Fibroblast of lung (primary cell): Measurements from ENCODE around the gene RIPOR2. TPM values are rescaled to one million over a fixed set of nuclear protein-coding genes. Genes with fewer than 3 reads are reported as not detected.

ENCODE experiments used
- DNase-seq, 2 donors: peaks; one replicate each; pipeline versions ENCODE4 v3.0.0 to v3.0.0-alpha.2; 2010; ENCODE audit warnings: low read depth in 2 of 2
- H2AFZ ChIP-seq: 2 replicates; pipeline ENCODE4 v1.5.1; 2012; ENCODE audit warnings: low read length, control low read depth, inconsistent platforms
- H3K27ac ChIP-seq: 2 replicates; pipeline ENCODE4 v1.5.1; 2011; ENCODE audit warnings: low read length, control low read depth; ENCODE audit not compliant: insufficient read depth
- H3K27me3 ChIP-seq: 2 replicates; pipeline ENCODE4 v1.5.1; 2011; ENCODE audit warnings: mild to moderate bottlenecking, low read length; ENCODE audit not compliant: control insufficient read depth, insufficient read depth
- H3K36me3 ChIP-seq: 2 replicates; pipeline ENCODE4 v1.5.1; 2011; ENCODE audit warnings: low read length; ENCODE audit not compliant: control insufficient read depth, insufficient read depth
- H3K4me1 ChIP-seq: 2 replicates; pipeline ENCODE4 v1.5.1; 2011; ENCODE audit warnings: low read length; ENCODE audit not compliant: control insufficient read depth, insufficient read depth; ENCODE audit errors: extremely low read depth
- H3K4me2 ChIP-seq: 2 replicates; pipeline ENCODE4 v1.5.1; 2011; ENCODE audit warnings: low read length, control low read depth; ENCODE audit not compliant: insufficient read depth; ENCODE audit errors: extremely low read depth
- H3K4me3 ChIP-seq, 4 experiments: fragments of 200-600 bp in 1 of 4; sonication (generic) in 1 of 4; replicated peaks in 1 of 4; 2 replicates each; pipeline ENCODE4 v1.5.1; 2011 to 2016; ENCODE audit warnings: low read length in 4 of 4, low read depth in 3 of 4, mild to moderate bottlenecking in 3 of 4, control low read depth in 2 of 4, inconsistent platforms in 1 of 4, mixed read lengths in 1 of 4; ENCODE audit not compliant: insufficient read depth in 1 of 4; ENCODE audit errors: control extremely low read depth in 1 of 4
- H3K79me2 ChIP-seq: 2 replicates; pipeline ENCODE4 v1.5.1; 2012; ENCODE audit warnings: mild to moderate bottlenecking, low read length, inconsistent platforms; ENCODE audit not compliant: control insufficient read depth, insufficient read depth
- H3K9ac ChIP-seq: 2 replicates; pipeline ENCODE4 v1.5.1; 2011; ENCODE audit warnings: mild to moderate bottlenecking, low read length, control low read depth; ENCODE audit not compliant: insufficient read depth
- H3K9me3 ChIP-seq: 2 replicates; pipeline ENCODE4 v1.5.1; 2012; ENCODE audit warnings: low read depth, low read length; ENCODE audit not compliant: control insufficient read depth, insufficient read depth
- H4K20me1 ChIP-seq: 2 replicates; pipeline ENCODE4 v1.5.1; 2011; ENCODE audit warnings: low read length; ENCODE audit not compliant: control insufficient read depth, insufficient read depth; ENCODE audit errors: extremely low read depth
- EZH2 ChIP-seq: IDR thresholded peaks from 2 replicates; pipeline ENCODE4 v1.5.1; 2012; ENCODE audit warnings: low read length, control low read depth, mild to moderate bottlenecking; ENCODE audit errors: missing control alignments
- polyA plus RNA-seq, 2 donors: library from polyadenylated mRNA; depleted of rRNA in 1 of 2; stranded (reverse) in 1 of 2; unstranded in 1 of 2; fragments of >200 nt; gene quantifications; 2 replicates each; pipeline ENCODE4 v1.2.1, GENCODE V29; 2011 to 2012; ENCODE audit warnings: missing spikeins in 1 of 2
- total RNA-seq: library from RNA; depleted of rRNA; stranded (reverse); fragments of >200 nt; gene quantifications from 2 replicates; pipeline ENCODE4 v1.2.1, GENCODE V29; 2014
- TF ChIP-seq, protein P1 (sequence below), 2 donors: IDR thresholded peaks in 1 of 2; conservative IDR thresholded peaks in 1 of 2; 1 replicate in 1 of 2; 2 replicates in 1 of 2; pipeline ENCODE4 v1.5.1; 2011 to 2012; ENCODE audit warnings: low read length in 2 of 2, control low read depth in 1 of 2, inconsistent platforms in 1 of 2, low read depth in 1 of 2, mild to moderate bottlenecking in 1 of 2

RIPOR2 gene
- total and polyA plus RNA-seq, 2 donors (not counting 1 experiment from before 2014, with no cell fraction given), result 3.5 to 3.6 TPM

DNA sequence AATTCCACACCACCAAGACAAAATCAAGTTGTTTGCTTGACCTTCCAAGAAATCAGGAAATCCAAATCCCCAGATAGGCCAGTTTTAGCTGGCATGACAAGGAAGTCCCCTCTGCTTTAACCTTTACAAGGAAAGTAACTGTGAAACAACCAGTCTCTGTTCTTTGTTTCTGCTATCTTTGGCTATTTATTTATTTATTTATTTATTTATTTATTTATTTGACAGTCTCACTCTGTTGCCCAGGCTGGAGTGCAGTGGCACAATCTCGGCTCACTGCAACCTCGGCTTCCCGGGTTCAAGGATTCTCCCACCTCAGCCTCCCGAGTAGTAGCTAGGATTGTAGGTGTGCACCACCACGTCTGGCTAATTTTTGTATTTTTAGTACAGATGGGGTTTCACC, 175.6 kb downstream of the RIPOR2 start:
- no peak overlapping the region for H2AFZ ChIP-seq
- DNase-seq, result no peak
- no peaks in the 10 kb centered on the region for H3K79me2 ChIP-seq
- no peaks in the 10 kb centered on the region for H3K4me1 ChIP-seq
- H4K20me1 ChIP-seq, result no peaks in the 10 kb centered on the region
- H3K27ac ChIP-seq, result no peak overlapping the region
- no peak for TF ChIP-seq EZH2
- TF ChIP-seq, protein P1, sequence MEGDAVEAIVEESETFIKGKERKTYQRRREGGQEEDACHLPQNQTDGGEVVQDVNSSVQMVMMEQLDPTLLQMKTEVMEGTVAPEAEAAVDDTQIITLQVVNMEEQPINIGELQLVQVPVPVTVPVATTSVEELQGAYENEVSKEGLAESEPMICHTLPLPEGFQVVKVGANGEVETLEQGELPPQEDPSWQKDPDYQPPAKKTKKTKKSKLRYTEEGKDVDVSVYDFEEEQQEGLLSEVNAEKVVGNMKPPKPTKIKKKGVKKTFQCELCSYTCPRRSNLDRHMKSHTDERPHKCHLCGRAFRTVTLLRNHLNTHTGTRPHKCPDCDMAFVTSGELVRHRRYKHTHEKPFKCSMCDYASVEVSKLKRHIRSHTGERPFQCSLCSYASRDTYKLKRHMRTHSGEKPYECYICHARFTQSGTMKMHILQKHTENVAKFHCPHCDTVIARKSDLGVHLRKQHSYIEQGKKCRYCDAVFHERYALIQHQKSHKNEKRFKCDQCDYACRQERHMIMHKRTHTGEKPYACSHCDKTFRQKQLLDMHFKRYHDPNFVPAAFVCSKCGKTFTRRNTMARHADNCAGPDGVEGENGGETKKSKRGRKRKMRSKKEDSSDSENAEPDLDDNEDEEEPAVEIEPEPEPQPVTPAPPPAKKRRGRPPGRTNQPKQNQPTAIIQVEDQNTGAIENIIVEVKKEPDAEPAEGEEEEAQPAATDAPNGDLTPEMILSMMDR (conservative IDR thresholded peaks at IDR 0.05 in 1 of 2, IDR thresholded peaks at IDR 0.05 in 1 of 2; ENCODE audit: low read depth in 1 of 2, low read length in 2 of 2), result no peak
- no peak overlapping the region for H3K4me2 ChIP-seq
- H3K27me3 ChIP-seq, result no peaks in the 10 kb centered on the region
- H3K36me3 ChIP-seq, result no peaks in the 10 kb centered on the region
- H3K9ac ChIP-seq, result no peak overlapping the region
- no peak overlapping the region for H3K4me3 ChIP-seq
- no peaks in the 10 kb centered on the region for H3K9me3 ChIP-seq

- Histone ChIP-seq H3K4me1 (no peaks in the 10 kb centered on the region), H3K36me3 (no peaks in the 10 kb centered on the region), H2AFZ (no peak overlapping the region), H3K27me3 (no peaks in the 10 kb centered on the region), H3K27ac (no peak overlapping the region), H4K20me1 (no peaks in the 10 kb centered on the region), H3K4me2 (no peak overlapping the region), H3K4me3 (no peak overlapping the region), H3K9me3 (no peaks in the 10 kb centered on the region), H3K79me2 (no peaks in the 10 kb centered on the region), H3K9ac (no peak overlapping the region)
- TF ChIP-seq, protein P1 (conservative IDR thresholded peaks at IDR 0.05 in 1 of 2, IDR thresholded peaks at IDR 0.05 in 1 of 2; ENCODE audit: low read depth in 1 of 2, low read length in 2 of 2), result no peak
- TF ChIP-seq EZH2, result no peak
- no peak for DNase-seq
Observed at GRCh38 chr6:24759718-24760117, 176.0 kb downstream of the RIPOR2 start.

DNA sequence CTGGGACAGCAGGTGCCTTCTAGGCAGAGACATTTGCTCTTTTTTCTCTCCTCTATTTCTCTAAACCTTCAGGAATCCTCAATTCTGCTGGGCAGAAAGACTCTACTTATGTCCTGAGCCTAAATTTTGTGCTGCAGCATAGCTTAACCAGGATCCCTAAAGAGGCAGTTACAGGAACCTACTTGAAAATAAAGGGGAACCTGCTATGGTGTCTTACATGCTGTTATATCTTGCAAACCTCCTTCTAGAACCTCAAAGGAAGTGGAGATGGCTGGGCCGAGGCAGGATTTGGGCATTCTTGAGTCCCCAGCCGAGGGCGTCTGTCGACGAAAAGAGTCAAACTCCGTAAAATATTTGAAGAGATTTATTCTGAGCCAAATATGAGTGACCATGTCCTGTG, 178.1 kb downstream of the RIPOR2 start:
- no peak for DNase-seq
- no peaks in the 10 kb centered on the region for H3K4me1 ChIP-seq
- H3K79me2 ChIP-seq, result no peaks in the 10 kb centered on the region
- TF ChIP-seq, protein P1 (conservative IDR thresholded peaks at IDR 0.05 in 1 of 2, IDR thresholded peaks at IDR 0.05 in 1 of 2; ENCODE audit: low read depth in 1 of 2, low read length in 2 of 2), result no peak
- TF ChIP-seq EZH2, result no peak
- no peak overlapping the region for H3K4me3 ChIP-seq
- no peaks in the 10 kb centered on the region for H3K9me3 ChIP-seq
- H3K36me3 ChIP-seq, result no peaks in the 10 kb centered on the region
- H3K27ac ChIP-seq, result no peak overlapping the region
- no peak overlapping the region for H3K9ac ChIP-seq
- no peaks in the 10 kb centered on the region for H4K20me1 ChIP-seq
- no peaks in the 10 kb centered on the region for H3K27me3 ChIP-seq
- no peak overlapping the region for H2AFZ ChIP-seq
- H3K4me2 ChIP-seq, result no peak overlapping the region
